GM18502 (cell line): ENCODE data around the gene TMEM253.

Source experiments
- ATAC-seq: cut with Tn5 transposase; IDR thresholded peaks from one replicate; pipeline ENCODE4 v1.9.1; 2021; ENCODE audit warnings: mild to moderate bottlenecking; ENCODE audit not compliant: unreplicated experiment, poor library complexity

TMEM253 gene

GRCh38 chr14:21149641-21150367 is 48.9 kb downstream of the TMEM253 start:
- ATAC-seq, result no peak
